SKM-1 treated with dmso at 0.1 percent for 144 hours (cell line): Measurements from ENCODE around the gene SELENOF.
"Not testable (repeated sequence)": the region's sequence is repeated elsewhere in the genome, so short reads cannot be mapped to it uniquely, and the experiment has no call there.

Source experiments
- DNase-seq: peaks from one replicate; lab custom pipeline; 2025; ENCODE audit not compliant: unreplicated experiment; lab: John Stamatoyannopoulos, UW

SELENOF gene

DNA sequence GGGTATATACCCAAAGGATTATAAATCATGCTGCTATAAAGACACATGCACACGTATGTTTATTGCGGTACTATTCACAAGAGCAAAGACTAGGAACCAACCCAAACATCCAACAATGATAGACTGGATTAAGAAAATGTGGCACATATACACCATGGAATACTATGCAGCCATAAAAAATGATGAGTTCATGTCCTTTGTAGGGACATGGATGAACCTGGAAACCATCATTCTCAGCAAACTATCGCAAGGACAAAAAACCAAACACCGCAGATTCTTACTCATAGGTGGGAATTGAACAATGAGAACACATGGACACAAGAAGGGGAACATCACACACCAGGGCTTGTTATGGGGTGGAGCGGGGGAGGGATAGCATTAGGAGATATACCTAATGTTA lies 94.0 kb downstream of the SELENOF start:
- not testable (repeated sequence) for DNase-seq

DNA sequence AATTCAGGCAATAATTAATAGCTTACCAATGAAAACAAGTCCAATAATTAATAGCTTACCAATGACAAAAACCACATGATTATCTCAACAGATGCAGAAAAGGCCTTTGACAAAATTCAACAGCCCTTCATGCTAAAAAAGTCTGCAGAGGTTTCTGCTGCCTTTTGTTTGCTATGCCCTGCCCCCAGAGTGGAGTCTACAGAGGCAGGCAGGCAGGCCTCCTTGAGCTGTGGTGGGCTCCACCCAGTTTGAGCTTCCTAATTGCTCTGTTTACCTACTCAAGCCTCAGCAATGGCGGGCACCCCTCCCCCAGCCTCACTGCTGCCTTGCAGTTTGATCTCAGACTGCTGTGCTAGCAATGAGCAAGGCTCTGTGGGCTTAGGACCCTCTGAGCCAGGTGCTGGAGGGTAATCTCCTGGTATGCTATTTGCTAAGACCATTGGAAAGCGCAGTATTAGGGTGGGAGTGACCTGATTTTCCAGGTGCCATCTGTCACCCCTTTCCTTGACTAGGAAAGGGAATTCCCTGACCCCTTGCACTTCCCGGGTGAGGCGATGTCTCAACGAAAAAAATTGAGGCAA lies 96.6 kb downstream of the SELENOF start:
- not testable (repeated sequence) for DNase-seq

DNA sequence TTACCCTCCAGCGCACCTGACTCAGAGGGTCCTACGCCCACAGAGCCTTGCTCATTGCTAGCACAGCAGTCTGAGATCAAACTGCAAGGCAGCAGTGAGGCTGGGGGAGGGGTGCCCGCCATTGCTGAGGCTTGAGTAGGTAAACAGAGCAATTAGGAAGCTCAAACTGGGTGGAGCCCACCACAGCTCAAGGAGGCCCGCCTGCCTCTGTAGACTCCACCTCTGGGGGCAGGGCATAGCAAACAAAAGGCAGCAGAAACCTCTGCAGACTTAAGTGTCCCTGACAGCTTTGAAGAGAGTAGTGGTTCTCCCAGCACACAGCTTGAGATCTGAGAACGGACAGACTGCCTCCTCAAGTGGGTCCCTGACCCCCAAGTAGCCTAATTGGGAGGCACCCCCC lies 99.8 kb downstream of the SELENOF start:
- not testable (repeated sequence) for DNase-seq
